ENCODE results near the gene PIK3C3.

The PIK3C3 gene

GRCh38 chr18:42074704-42075103 is 119.7 kb downstream of the PIK3C3 start:
- TF ChIP-seq EZH2phosphoT487 (IDR thresholded peaks at IDR 0.05; ENCODE audit: borderline replicate concordance, low read length), result no peak
- H4K20me1 ChIP-seq (ENCODE audit: control insufficient read depth, insufficient read depth, low read depth, low read length), result no peaks in the 10 kb centered on the region
- no peak overlapping the region for H3K4me2 ChIP-seq (ENCODE audit: low read length)
- no peaks in the 10 kb centered on the region for H3F3A ChIP-seq (ENCODE audit: control insufficient read depth, insufficient read depth)
- no peaks in the 10 kb centered on the region for H3K27me3 ChIP-seq (ENCODE audit: control insufficient read depth, low read length)
- 0 out of 2 replicates have a peak, but pooled peaks cover 3% of the 10 kb centered on the region for H3K36me3 ChIP-seq (ENCODE audit: control insufficient read depth, low read length)
- no peak overlapping the region for H3K27ac ChIP-seq (ENCODE audit: low read depth, low read length)
- no peaks in the 10 kb centered on the region for H3K79me2 ChIP-seq (ENCODE audit: control insufficient read depth, low read length)
- no peaks in the 10 kb centered on the region for H3K9me2 ChIP-seq (replicated peaks; ENCODE audit: control insufficient read depth, low read length)
- H3K4me3 ChIP-seq (ENCODE audit: low read length), result no peak overlapping the region
- H3K9me3 ChIP-seq (ENCODE audit: control insufficient read depth, insufficient read depth, low read length), result no peaks in the 10 kb centered on the region
- H3K4me1 ChIP-seq (ENCODE audit: control insufficient read depth, low read length), result no peaks in the 10 kb centered on the region

DNA sequence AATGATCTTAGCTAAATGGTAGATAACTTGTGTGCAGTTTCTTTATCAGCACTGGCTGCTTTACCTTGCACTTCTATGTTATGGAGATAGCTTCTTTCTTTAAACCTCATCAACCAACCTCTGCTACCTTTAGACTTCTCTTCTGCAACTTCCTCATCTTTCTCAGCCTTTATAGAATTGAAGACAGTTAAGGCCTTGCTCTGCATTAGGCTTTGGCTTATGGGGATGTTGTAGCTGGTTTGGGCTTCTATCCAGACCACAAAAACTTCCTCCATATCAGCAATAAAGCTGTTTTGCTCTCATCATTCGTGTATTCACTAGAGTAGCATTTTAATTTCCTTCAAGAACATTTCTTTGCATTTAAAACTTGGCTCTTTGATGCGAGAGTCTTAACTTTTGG is 123.7 kb downstream of the PIK3C3 start:
- Histone ChIP-seq H3K36me3 (ENCODE audit: control insufficient read depth, low read length) (peaks cover 2% of the 10 kb centered on the region; the same call in 1 of the 2 replicates), H3K27ac (ENCODE audit: low read depth, low read length) (no peak overlapping the region), H3K4me1 (ENCODE audit: control insufficient read depth, low read length) (no peaks in the 10 kb centered on the region), H4K20me1 (ENCODE audit: control insufficient read depth, insufficient read depth, low read depth, low read length) (no peaks in the 10 kb centered on the region), H3K9me2 (replicated peaks; ENCODE audit: control insufficient read depth, low read length) (no peaks in the 10 kb centered on the region), H3K79me2 (ENCODE audit: control insufficient read depth, low read length) (no peaks in the 10 kb centered on the region), H3K9me3 (ENCODE audit: control insufficient read depth, insufficient read depth, low read length) (no peaks in the 10 kb centered on the region), H3K4me3 (ENCODE audit: low read length) (no peak overlapping the region), H3K27me3 (ENCODE audit: control insufficient read depth, low read length) (no peaks in the 10 kb centered on the region), H3F3A (ENCODE audit: control insufficient read depth, insufficient read depth) (no peaks in the 10 kb centered on the region), H3K4me2 (ENCODE audit: low read length) (no peak overlapping the region)
- TF ChIP-seq EZH2phosphoT487 (IDR thresholded peaks at IDR 0.05; ENCODE audit: borderline replicate concordance, low read length) (no peak), CTCF (IDR thresholded peaks at IDR 0.05; ENCODE audit: low read depth, low read length, poor library complexity, severe bottlenecking) (no peak)

DNA sequence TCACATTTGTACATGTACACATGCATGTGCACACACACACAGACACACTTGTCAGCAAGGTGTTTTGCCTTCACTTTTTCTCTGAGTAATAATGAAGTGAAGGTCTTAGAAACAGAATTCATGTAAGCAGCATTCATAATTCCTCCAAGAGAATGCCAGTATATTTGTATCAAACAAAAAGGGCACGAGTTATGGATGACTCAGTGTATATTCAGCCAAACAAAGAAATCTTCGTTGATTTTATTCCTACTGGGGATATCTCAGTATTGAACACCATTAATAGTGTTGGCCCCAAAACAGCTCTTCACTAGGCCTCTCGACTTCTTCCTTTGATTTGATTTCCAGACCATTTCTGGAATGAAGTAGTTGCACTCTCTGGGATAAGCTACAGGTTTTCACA is 125.3 kb downstream of the PIK3C3 start:
- H3K27me3 ChIP-seq (ENCODE audit: control insufficient read depth, low read length), result no peaks in the 10 kb centered on the region
- H3K4me1 ChIP-seq (ENCODE audit: control insufficient read depth, low read length), result no peaks in the 10 kb centered on the region
- H3F3A ChIP-seq (ENCODE audit: control insufficient read depth, insufficient read depth), result no peaks in the 10 kb centered on the region
- no peaks in the 10 kb centered on the region; the same call in 1 of the 2 replicates for H3K36me3 ChIP-seq (ENCODE audit: control insufficient read depth, low read length)
- H4K20me1 ChIP-seq (ENCODE audit: control insufficient read depth, insufficient read depth, low read depth, low read length), result no peaks in the 10 kb centered on the region
- H3K27ac ChIP-seq (ENCODE audit: low read depth, low read length), result no peak overlapping the region
- TF ChIP-seq EZH2phosphoT487 (IDR thresholded peaks at IDR 0.05; ENCODE audit: borderline replicate concordance, low read length) (no peak), CTCF (IDR thresholded peaks at IDR 0.05; ENCODE audit: low read depth, low read length, poor library complexity, severe bottlenecking) (no peak)
- no peak overlapping the region for H3K4me3 ChIP-seq (ENCODE audit: low read length)
- H3K79me2 ChIP-seq (ENCODE audit: control insufficient read depth, low read length), result no peaks in the 10 kb centered on the region
- no peaks in the 10 kb centered on the region for H3K9me2 ChIP-seq (replicated peaks; ENCODE audit: control insufficient read depth, low read length)
- H3K9me3 ChIP-seq (ENCODE audit: control insufficient read depth, insufficient read depth, low read length), result no peaks in the 10 kb centered on the region
- H3K4me2 ChIP-seq (ENCODE audit: low read length), result no peak overlapping the region

- Histone ChIP-seq H3K36me3 (ENCODE audit: control insufficient read depth, low read length) (no peaks in the 10 kb centered on the region; the same call in 1 of the 2 replicates), H3K4me2 (ENCODE audit: low read length) (no peak overlapping the region), H3K4me3 (ENCODE audit: low read length) (no peak overlapping the region), H3K79me2 (ENCODE audit: control insufficient read depth, low read length) (no peaks in the 10 kb centered on the region), H3K9me2 (replicated peaks; ENCODE audit: control insufficient read depth, low read length) (no peaks in the 10 kb centered on the region), H3K27ac (ENCODE audit: low read depth, low read length) (no peak overlapping the region), H3F3A (ENCODE audit: control insufficient read depth, insufficient read depth) (no peaks in the 10 kb centered on the region), H3K27me3 (ENCODE audit: control insufficient read depth, low read length) (no peaks in the 10 kb centered on the region), H3K9me3 (ENCODE audit: control insufficient read depth, insufficient read depth, low read length) (no peaks in the 10 kb centered on the region), H3K4me1 (ENCODE audit: control insufficient read depth, low read length) (no peaks in the 10 kb centered on the region), H4K20me1 (ENCODE audit: control insufficient read depth, insufficient read depth, low read depth, low read length) (no peaks in the 10 kb centered on the region)
- TF ChIP-seq CTCF (IDR thresholded peaks at IDR 0.05; ENCODE audit: low read depth, low read length, poor library complexity, severe bottlenecking) (no peak), EZH2phosphoT487 (IDR thresholded peaks at IDR 0.05; ENCODE audit: borderline replicate concordance, low read length) (no peak)
Observed at GRCh38 chr18:42082415-42083234, 127.6 kb downstream of the PIK3C3 start.
